H1 (cell line): ENCODE measurements around the gene PIK3C2G. TPM values are rescaled to one million over a fixed set of nuclear protein-coding genes. Genes with fewer than 3 reads are reported as not detected.

ENCODE experiments used
- CHD7 ChIP-seq: fragments of 300-600 bp; sonication (generic); IDR thresholded peaks from 2 replicates; pipeline ENCODE4 v1.7.1; 2012; ENCODE audit warnings: low read length, moderate library complexity, mild to moderate bottlenecking, inconsistent platforms; ENCODE audit not compliant: insufficient replicate concordance
- CTBP2 ChIP-seq: IDR thresholded peaks from 2 replicates; pipeline ENCODE4 v1.7.0; 2011; ENCODE audit warnings: borderline replicate concordance, mild to moderate bottlenecking, moderate library complexity, mixed read lengths, low read length; ENCODE audit not compliant: insufficient read depth, insufficient read length
- SIN3A ChIP-seq, 2 experiments: IDR thresholded peaks in 1 of 2; conservative IDR thresholded peaks in 1 of 2; 2 replicates each; pipeline ENCODE4 v1.6.1; 2011 to 2012; ENCODE audit warnings: low read length in 2 of 2, improper control_type of control experiment in 1 of 2, low read depth in 1 of 2, mild to moderate bottlenecking in 1 of 2
- TCF12 ChIP-seq: IDR thresholded peaks from 2 replicates; pipeline ENCODE4 v1.6.1; 2011; ENCODE audit warnings: low read depth, mild to moderate bottlenecking, low read length
- polyA plus RNA-seq, 7 experiments: library from polyadenylated mRNA; depleted of rRNA in 3 of 7; stranded (reverse) in 5 of 7; unstranded in 2 of 7; fragments of >200 nt in 5 of 7; fragments of 200-250 nt in 2 of 7; gene quantifications; 1 replicate in 5 of 7; 2 replicates in 1 of 7; 4 replicates in 1 of 7; pipeline versions ENCODE4 v1.2.1 to v1.2.3, GENCODE V29; 2011 to 2013; ENCODE audit warnings: missing spikeins in 2 of 7, mixed read lengths in 2 of 7
- total RNA-seq: library from RNA; stranded (reverse); fragmentation: NEBNext Ultra II Directional; extraction: Animal tissue kit (Norgen Biotek cat#: 25700); gene quantifications from 2 replicates; pipeline ENCODE4 v1.2.1, GENCODE V29; 2021

The PIK3C2G gene
- total and polyA plus RNA-seq, 2 of the 8 experiments (the other 6 are each of a cell fraction or from before 2014, with no cell fraction given): not detected

GRCh38 chr12:18332173-18332572 lies 70.9 kb downstream of the PIK3C2G start (continued):
- no peak for TF ChIP-seq CHD7
- TF ChIP-seq CTBP2: no peak
- TF ChIP-seq TCF12: no peak
- no peak for TF ChIP-seq SIN3A (conservative IDR thresholded peaks at IDR 0.05 in 1 of 2, IDR thresholded peaks at IDR 0.05 in 1 of 2; ENCODE audit: low read depth in 1 of 2, low read length in 2 of 2)
